Cardiac muscle cell (in vitro differentiated cells and primary cell): Measurements from ENCODE around the gene PDCL3. TPM values are rescaled to one million over a fixed set of nuclear protein-coding genes. Genes with fewer than 3 reads are reported as not detected.

ENCODE experiments used
- DNase-seq, 2 donors: peaks; one replicate each; pipeline versions ENCODE4 v3.0.0 to v3.0.0-alpha.2; 2010 to 2017; ENCODE audit warnings: low read depth in 1 of 2, low spot score in 1 of 2
- H3K27ac ChIP-seq: fragments of 200-600 bp; sonication (generic); 2 replicates; pipeline ENCODE4 v1.5.1; 2016
- H3K27me3 ChIP-seq: fragments of 200-600 bp; sonication (generic); 2 replicates; pipeline ENCODE4 v1.6.0; 2016; ENCODE audit warnings: control low read depth
- H3K36me3 ChIP-seq: fragments of 200-600 bp; sonication (generic); 2 replicates; pipeline ENCODE4 v1.5.1; 2016; ENCODE audit warnings: control low read depth
- H3K4me1 ChIP-seq: fragments of 200-600 bp; sonication (generic); 2 replicates; pipeline ENCODE4 v1.8.1; 2017; ENCODE audit warnings: low read depth, mild to moderate bottlenecking, mixed run types
- H3K4me3 ChIP-seq: fragments of 200-600 bp; sonication (generic); 2 replicates; pipeline ENCODE4 v1.5.1; 2016; ENCODE audit warnings: mild to moderate bottlenecking
- H3K9me3 ChIP-seq: fragments of 200-600 bp; sonication (generic); 2 replicates; pipeline ENCODE4 v1.5.1; 2017; ENCODE audit warnings: low read depth, mild to moderate bottlenecking, control low read depth
- CTCF ChIP-seq: IDR thresholded peaks from 2 replicates; pipeline ENCODE4 v1.5.1; 2012; ENCODE audit warnings: low read depth, mild to moderate bottlenecking, low read length
- polyA plus RNA-seq: library from polyadenylated mRNA; unstranded; fragments of >200 nt; fragmentation: Nextera tagmentation; extraction: Ambion mirVana; gene quantifications from 2 replicates; pipeline ENCODE4 v1.2.1, GENCODE V29; 2016
- total RNA-seq: library from RNA; depleted of rRNA; stranded (reverse); fragments of >200 nt; gene quantifications from 2 replicates; pipeline ENCODE4 v1.2.3, GENCODE V29; 2016

PDCL3 gene
- total and polyA plus RNA-seq, 2 experiments from 2014 or later: 20.9 to 33.1 TPM

GRCh38 chr2:100588071-100588786 is 25.4 kb downstream of the PDCL3 start:
- Histone ChIP-seq H3K4me1 (no peaks in the 10 kb centered on the region), H3K36me3 (no peaks in the 10 kb centered on the region), H3K4me3 (no peak overlapping the region), H3K27me3 (no peaks in the 10 kb centered on the region), H3K27ac (no peak overlapping the region), H3K9me3 (no peaks in the 10 kb centered on the region)
- DNase-seq: peak in 1 of 2 donors; percentile 82
- no peak for TF ChIP-seq CTCF

GRCh38 chr2:100589527-100589926 is 26.7 kb downstream of the PDCL3 start:
- H3K4me3 ChIP-seq: no peak overlapping the region
- no peaks in the 10 kb centered on the region for H3K36me3 ChIP-seq
- no peak overlapping the region for H3K27ac ChIP-seq
- no peak for DNase-seq
- no peaks in the 10 kb centered on the region for H3K4me1 ChIP-seq
- H3K27me3 ChIP-seq: no peaks in the 10 kb centered on the region
- H3K9me3 ChIP-seq: no peaks in the 10 kb centered on the region
- no peak for TF ChIP-seq CTCF

GRCh38 chr2:100592226-100592625 is 29.4 kb downstream of the PDCL3 start:
- no peaks in the 10 kb centered on the region for H3K36me3 ChIP-seq
- H3K9me3 ChIP-seq: no peaks in the 10 kb centered on the region
- H3K4me3 ChIP-seq: no peak overlapping the region
- no peak for TF ChIP-seq CTCF
- H3K27ac ChIP-seq: no peak overlapping the region
- DNase-seq: peak in 1 of 2 donors; percentile 66
- H3K27me3 ChIP-seq: no peaks in the 10 kb centered on the region
- no peaks in the 10 kb centered on the region for H3K4me1 ChIP-seq

- Histone ChIP-seq H3K36me3 (no peaks in the 10 kb centered on the region), H3K4me3 (no peak overlapping the region), H3K27ac (no peak overlapping the region), H3K4me1 (no peaks in the 10 kb centered on the region), H3K27me3 (no peaks in the 10 kb centered on the region), H3K9me3 (no peaks in the 10 kb centered on the region)
- TF ChIP-seq CTCF: no peak
- DNase-seq: no peak
These were observed 33.7 kb downstream of the PDCL3 start for GRCh38 chr2:100596465-100596864.

- H3K9me3 ChIP-seq: no peaks in the 10 kb centered on the region
- no peak for TF ChIP-seq CTCF
- no peaks in the 10 kb centered on the region for H3K4me1 ChIP-seq
- no peaks in the 10 kb centered on the region for H3K27me3 ChIP-seq
- no peak overlapping the region for H3K27ac ChIP-seq
- H3K4me3 ChIP-seq: no peak overlapping the region
- DNase-seq: no peak
- H3K36me3 ChIP-seq: no peaks in the 10 kb centered on the region
These were observed 36.8 kb downstream of the PDCL3 start for GRCh38 chr2:100599566-100599965.
